Activated B cell treated with CpG ODN at 0.5 μM for 24 hours (primary cell): Measurements from ENCODE around the gene IVD. TPM values are rescaled to one million over a fixed set of nuclear protein-coding genes. Genes with fewer than 3 reads are reported as not detected.

Source experiments
- ATAC-seq: fragments of 200-7000 bp; cut with Tn5 transposase; one replicate; pipeline ENCODE4 v1.10.0; 2021; ENCODE audit warnings: low read depth, mild to moderate bottlenecking, moderate library complexity
- CTCF ChIA-PET: fragments of 350-600 bp; sonication (Branson Sonifier 250); formaldehyde crosslinking; loops from one replicate; lab custom pipeline; 2021; ENCODE audit warnings: antibody characterized with exemption; lab: Charles Lee
- POLR2A ChIA-PET: fragments of 350-600 bp; sonication (Branson Sonifier 250); formaldehyde crosslinking; loops from one replicate; lab custom pipeline; 2021; ENCODE audit warnings: antibody characterized with exemption; lab: Charles Lee
- DNase-seq: peaks from one replicate; pipeline ENCODE4 v3.0.0; 2022
- H3K27ac Mint-ChIP-seq: one replicate; pipeline ENCODE4 v1.8.0; 2020; ENCODE audit warnings: mixed read lengths
- H3K27me3 Mint-ChIP-seq: one replicate; pipeline ENCODE4 v1.8.0; 2021; ENCODE audit warnings: mixed read lengths
- H3K36me3 Mint-ChIP-seq: one replicate; pipeline ENCODE4 v1.8.0; 2021; ENCODE audit warnings: low read depth, mixed read lengths
- H3K4me1 Mint-ChIP-seq: one replicate; pipeline ENCODE4 v1.8.0; 2021; ENCODE audit warnings: mixed read lengths
- H3K4me3 Mint-ChIP-seq: one replicate; pipeline ENCODE4 v1.8.0; 2020; ENCODE audit warnings: mild to moderate bottlenecking, mixed read lengths
- H3K9me3 Mint-ChIP-seq: one replicate; pipeline ENCODE4 v1.8.0; 2020; ENCODE audit warnings: mixed read lengths
- CTCF ChIP-seq: fragments of 200-600 bp; IDR thresholded peaks from one replicate; pipeline ENCODE4 v1.8.0; 2022; ENCODE audit warnings: antibody characterized with exemption, mild to moderate bottlenecking
- intact Hi-C: fragments of 100-400 bp; cut with micrococcal nuclease; formaldehyde crosslinking; loops from one replicate; pipeline ENCODE4 v1.15.1; 2024
- total RNA-seq: library from RNA; stranded (reverse); gene quantifications from 2 replicates; pipeline ENCODE4 v1.2.3, GENCODE V29; 2022

The IVD gene
- total RNA-seq, 1 donor from 2014 or later = 76.7 TPM

- H3K4me3 Mint-ChIP-seq = no peak overlapping the region
- ChIA-PET CTCF (no interaction called here), POLR2A (interaction anchor here (0.6 kb wide), 1 partner anchor 878 kb away, joined by 3 read pairs; no protein-coding TSS in a partner anchor)
- peaks cover 2% of the 10 kb centered on the region for H3K36me3 Mint-ChIP-seq
- H3K9me3 Mint-ChIP-seq = no peaks in the 10 kb centered on the region
- DNase-seq (no peak), ATAC-seq (no peak)
- no peaks in the 10 kb centered on the region for H3K27me3 Mint-ChIP-seq
- H3K27ac Mint-ChIP-seq = no peak overlapping the region
- intact Hi-C loops = loop anchor here (5.0 kb wide), 2 partner anchors 42 to 598 kb away; partner anchors contain the start of gene FSIP1
- TF ChIP-seq CTCF = no peak
- peaks cover 12% of the 10 kb centered on the region for H3K4me1 Mint-ChIP-seq
Measured at GRCh38 chr15:40380636-40381035, 25.0 kb upstream of the IVD start.

GRCh38 chr15:40381818-40382529 is 23.6 kb upstream of the IVD start:
- no peaks in the 10 kb centered on the region for H3K9me3 Mint-ChIP-seq
- intact Hi-C loops = loop anchor here (1.0 to 5.0 kb wide), 7 partner anchors 14 to 1021 kb away; partner anchors contain the start of genes BAHD1, DISP2, FSIP1 and IVD
- CTCF ChIA-PET = interaction anchor here (1.2 to 1.5 kb wide), 2 partner anchors 14 to 38 kb away, joined by 3 to 6 read pairs; no protein-coding TSS in a partner anchor
- ATAC-seq (no peak), DNase-seq (no peak)
- peaks cover 12% of the 10 kb centered on the region for H3K4me1 Mint-ChIP-seq
- peak overlapping the region; percentile 96 for H3K4me3 Mint-ChIP-seq
- no peak for TF ChIP-seq CTCF
- H3K36me3 Mint-ChIP-seq = peaks cover 11% of the 10 kb centered on the region
- POLR2A ChIA-PET = interaction anchor here (1.1 to 2.2 kb wide), 5 partner anchors 8 to 73 kb away, joined by 3 to 11 read pairs (median 4); partner anchors contain the start of genes BAHD1, INAFM2 and IVD
- H3K27ac Mint-ChIP-seq = no peak overlapping the region
- no peaks in the 10 kb centered on the region for H3K27me3 Mint-ChIP-seq

- Mint-ChIP-seq H3K27ac (peak within 1 kb of the TSS; percentile 73), H3K9me3 (no peaks in the 10 kb centered on the region), H3K4me3 (peak within 1 kb of the TSS; percentile 96), H3K36me3 (peaks cover 17% of the 10 kb centered on the region), H3K27me3 (no peaks in the 10 kb centered on the region), H3K4me1 (peaks cover 12% of the 10 kb centered on the region)
- TF ChIP-seq CTCF = no peak
- peak; percentile 83 for DNase-seq
- CTCF ChIA-PET = interaction anchor here (1.2 to 1.5 kb wide), 2 partner anchors 14 to 38 kb away, joined by 3 to 6 read pairs; no protein-coding TSS in a partner anchor
- intact Hi-C loops = loop anchor here (1.0 to 5.0 kb wide), 8 partner anchors 15 to 1020 kb away; partner anchors contain the start of genes BAHD1, DISP2, FSIP1 and IVD
- POLR2A ChIA-PET = interaction anchor here (1.0 to 2.2 kb wide), 6 partner anchors 9 to 74 kb away, joined by 3 to 11 read pairs (median 5); partner anchors contain the start of genes BAHD1, INAFM2 and IVD
- ATAC-seq = peak; percentile 99
Measured at GRCh38 chr15:40382580-40383456, 22.8 kb upstream of the IVD start, which contains the start of gene KNSTRN. TSS of gene KNSTRN (plus strand) at chr15:40382721. CDS start at chr15:40382836, 115 bp downstream.

GRCh38 chr15:40386480-40386879 is 19.1 kb upstream of the IVD start:
- Mint-ChIP-seq H3K4me1 (peaks cover 12% of the 10 kb centered on the region), H3K9me3 (no peaks in the 10 kb centered on the region), H3K36me3 (peaks cover 40% of the 10 kb centered on the region), H3K27me3 (no peaks in the 10 kb centered on the region), H3K27ac (no peak overlapping the region), H3K4me3 (no peak overlapping the region)
- no peak for ATAC-seq
- POLR2A ChIA-PET = interaction anchor here (0.5 to 1.2 kb wide), 2 partner anchors 12 to 305 kb away, joined by 3 to 4 read pairs; no protein-coding TSS in a partner anchor
- intact Hi-C loops = no loop called here
- no peak for TF ChIP-seq CTCF
- CTCF ChIA-PET = interaction anchor here (1.5 kb wide), 1 partner anchor 42 kb away, joined by 5 read pairs; no protein-coding TSS in a partner anchor
- no peak for DNase-seq
